ENCODE measurements around the gene VOPP1.

DNA sequence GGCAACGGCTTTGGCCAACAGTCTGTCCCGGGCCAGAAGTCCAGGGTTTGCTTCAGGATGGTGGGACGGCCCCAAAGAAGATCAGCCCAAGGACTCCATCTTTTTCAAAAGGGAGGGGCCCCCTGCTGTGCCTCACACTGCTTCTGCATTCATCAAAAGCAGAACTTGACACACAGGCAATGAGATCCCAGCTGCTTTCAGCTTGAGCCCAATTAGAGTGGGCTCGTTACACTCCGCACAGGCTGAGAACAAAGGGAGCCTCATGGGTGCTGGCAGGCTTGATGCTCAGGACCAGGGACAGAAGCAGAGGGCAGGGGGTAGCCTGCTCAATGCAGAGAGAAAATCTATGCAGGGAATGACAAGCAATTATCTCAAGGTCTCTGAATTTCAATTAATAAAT, 45.5 kb downstream of the VOPP1 start:
- TF ChIP-seq CTCF (IDR thresholded peaks at IDR 0.05; ENCODE audit: extremely low read depth in 1 of 2, insufficient read depth in 1 of 2, low read depth in 1 of 2, low read length in 2 of 2) (no peak), EZH2 (IDR thresholded peaks at IDR 0.05; ENCODE audit: borderline replicate concordance, low read depth, low read length, severe bottlenecking) (no peak), GATA2 (IDR thresholded peaks at IDR 0.05; ENCODE audit: insufficient read depth, insufficient read length, low read depth, low read length) (no peak), POLR2A (IDR thresholded peaks at IDR 0.05; ENCODE audit: low read depth, low read length) (no peak), POLR2AphosphoS5 (IDR thresholded peaks at IDR 0.05; ENCODE audit: insufficient read depth, low read depth, low read length) (no peak), FOS (IDR thresholded peaks at IDR 0.05; ENCODE audit: borderline replicate concordance, insufficient read depth, low read length) (no peak)
- TF ChIP-seq, protein P1, sequence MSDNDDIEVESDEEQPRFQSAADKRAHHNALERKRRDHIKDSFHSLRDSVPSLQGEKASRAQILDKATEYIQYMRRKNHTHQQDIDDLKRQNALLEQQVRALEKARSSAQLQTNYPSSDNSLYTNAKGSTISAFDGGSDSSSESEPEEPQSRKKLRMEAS (IDR thresholded peaks at IDR 0.05; ENCODE audit: insufficient read depth, insufficient read length): no peak
